CD4-positive, CD25-positive, alpha-beta regulatory T cell (primary cell): ENCODE measurements around the gene GNG12. TPM values are rescaled to one million over a fixed set of nuclear protein-coding genes. Genes with fewer than 3 reads are reported as not detected.

Experiments
- ATAC-seq, 2 donors: fragments of 150-1000 bp; cut with Tn5 transposase; one replicate each; pipeline ENCODE4 v1.10.0; 2021; ENCODE audit warnings: low read depth in 2 of 2, moderate number of reproducible peaks in 2 of 2, moderate library complexity in 1 of 2
- DNase-seq, 3 donors: peaks; one replicate each; pipeline versions ENCODE4 v3.0.0 to v3.0.0-alpha.2; 2012 to 2022; ENCODE audit warnings: mixed read lengths in 1 of 3
- H3K27ac ChIP-seq: one replicate; pipeline ENCODE4 v1.7.0; 2013; ENCODE audit warnings: mild to moderate bottlenecking, low read length; ENCODE audit not compliant: insufficient read depth, poor library complexity, severe bottlenecking
- H3K27me3 ChIP-seq: one replicate; pipeline ENCODE4 v1.7.0; 2013; ENCODE audit warnings: low read length; ENCODE audit not compliant: control insufficient read depth, insufficient read depth
- H3K36me3 ChIP-seq: one replicate; pipeline ENCODE4 v1.7.0; 2013; ENCODE audit warnings: mild to moderate bottlenecking, low read length, moderate library complexity; ENCODE audit not compliant: control insufficient read depth, insufficient read depth
- H3K4me1 ChIP-seq: 2 replicates; pipeline ENCODE4 v1.7.0; 2013; ENCODE audit warnings: mild to moderate bottlenecking, low read length; ENCODE audit not compliant: insufficient read depth, control insufficient read depth, poor library complexity, severe bottlenecking
- H3K4me3 ChIP-seq: one replicate; pipeline ENCODE4 v1.7.0; 2013; ENCODE audit warnings: low read depth, mild to moderate bottlenecking, low read length, moderate library complexity
- H3K9me3 ChIP-seq, 2 experiments: 1 replicate in 1 of 2; 2 replicates in 1 of 2; pipeline ENCODE4 v1.7.0; 2013; ENCODE audit warnings: low read length in 2 of 2, mild to moderate bottlenecking in 1 of 2, moderate library complexity in 1 of 2; ENCODE audit not compliant: control insufficient read depth in 2 of 2
- H3K27ac Mint-ChIP-seq, 3 donors: one replicate each; pipeline ENCODE4 v1.8.0; 2020 to 2022; ENCODE audit warnings: mild to moderate bottlenecking in 3 of 3, mixed read lengths in 3 of 3, moderate library complexity in 2 of 3
- H3K27me3 Mint-ChIP-seq: one replicate; pipeline ENCODE4 v1.8.0; 2022; ENCODE audit warnings: mild to moderate bottlenecking, mixed read lengths
- H3K36me3 Mint-ChIP-seq: one replicate; pipeline ENCODE4 v1.8.0; 2020; ENCODE audit warnings: mixed read lengths
- H3K4me1 Mint-ChIP-seq, 4 donors: one replicate each; pipeline ENCODE4 v1.8.0; 2020 to 2022; ENCODE audit warnings: mixed read lengths in 4 of 4, mild to moderate bottlenecking in 1 of 4
- H3K4me3 Mint-ChIP-seq, 4 donors: one replicate each; pipeline ENCODE4 v1.8.0; 2020 to 2022; ENCODE audit warnings: mild to moderate bottlenecking in 4 of 4, mixed read lengths in 4 of 4, moderate library complexity in 3 of 4
- H3K9me3 Mint-ChIP-seq, 7 donors: one replicate each; pipeline ENCODE4 v1.8.0; 2020 to 2022; ENCODE audit warnings: mixed read lengths in 7 of 7, mild to moderate bottlenecking in 3 of 7, moderate library complexity in 2 of 7
- polyA plus RNA-seq, 4 donors: library from polyadenylated mRNA; unstranded; fragments of 300-500 nt; fragmentation: Illumina TruSeq; gene quantifications; one replicate each; pipeline ENCODE4 v1.2.3, GENCODE V29; 2021
- total RNA-seq: library from RNA; stranded (reverse); gene quantifications from one replicate; pipeline ENCODE4 v1.2.3, GENCODE V29; 2022

The GNG12 gene
- total and polyA plus RNA-seq, 5 donors from 2014 or later, result not detected

GRCh38 chr1:67655581-67655980, 177.7 kb downstream of the GNG12 start:
- Histone ChIP-seq H3K4me1 (no peaks in the 10 kb centered on the region), H3K36me3 (no peaks in the 10 kb centered on the region), H3K9me3 (no peaks in the 10 kb centered on the region), H3K4me3 (no peak overlapping the region), H3K27me3 (peaks cover 3% of the 10 kb centered on the region), H3K27ac (no peak overlapping the region)
- Mint-ChIP-seq H3K4me3 (no peak overlapping the region), H3K9me3 (peaks cover 0 to 2% (median 0%) of the 10 kb centered on the region in 7 donors), H3K4me1 (peaks cover 0 to 5% (median 0%) of the 10 kb centered on the region in 4 donors), H3K27me3 (peaks cover 22% of the 10 kb centered on the region), H3K36me3 (no peaks in the 10 kb centered on the region), H3K27ac (no peak overlapping the region)
- DNase-seq, result no peak
- ATAC-seq, result no peak

- Histone ChIP-seq H3K9me3 (no peaks in the 10 kb centered on the region), H3K4me3 (no peak overlapping the region), H3K36me3 (no peaks in the 10 kb centered on the region), H3K27ac (no peak overlapping the region), H3K27me3 (peaks cover 2% of the 10 kb centered on the region), H3K4me1 (no peaks in the 10 kb centered on the region)
- Mint-ChIP-seq H3K27ac (no peak overlapping the region), H3K27me3 (peaks cover 10% of the 10 kb centered on the region), H3K4me1 (peaks cover 0 to 5% (median 0%) of the 10 kb centered on the region in 4 donors), H3K4me3 (no peak overlapping the region), H3K36me3 (no peaks in the 10 kb centered on the region), H3K9me3 (peaks cover 0 to 1% (median 0%) of the 10 kb centered on the region in 7 donors)
- no peak for ATAC-seq
- no peak for DNase-seq
Observed at GRCh38 chr1:67653304-67653703, 180.0 kb downstream of the GNG12 start.

- Mint-ChIP-seq H3K9me3 (peaks cover 0 to 1% (median 0%) of the 10 kb centered on the region in 7 donors), H3K4me1 (peaks cover 0 to 5% (median 0%) of the 10 kb centered on the region in 4 donors), H3K27me3 (peaks cover 10% of the 10 kb centered on the region), H3K27ac (no peak overlapping the region), H3K4me3 (no peak overlapping the region), H3K36me3 (no peaks in the 10 kb centered on the region)
- Histone ChIP-seq H3K4me1 (no peaks in the 10 kb centered on the region), H3K27ac (no peak overlapping the region), H3K27me3 (no peaks in the 10 kb centered on the region), H3K9me3 (no peaks in the 10 kb centered on the region), H3K36me3 (no peaks in the 10 kb centered on the region), H3K4me3 (no peak overlapping the region)
- DNase-seq (no peak), ATAC-seq (no peak)
Observed at GRCh38 chr1:67652800-67653199, 180.5 kb downstream of the GNG12 start.

Other genes starting within 250 kb of the GNG12 start
- gene GADD45A, start 148.3 kb downstream of the GNG12 start, total RNA-seq, result 98.8 TPM
- 10 to 100 TPM; 24.0 to 45.2 (median 29.8) TPM for gene GADD45A, start 148.3 kb downstream of the GNG12 start, polyA plus RNA-seq
- gene DIRAS3, start 217.2 kb upstream of the GNG12 start, total RNA-seq, result not detected
- under 1 TPM in 3 of 4 donors, not detected in 1; 0.11 to 0.46 (median 0.15) TPM for gene DIRAS3, start 217.2 kb upstream of the GNG12 start, polyA plus RNA-seq